ENCODE data around the gene TPO. TPM values are rescaled to one million over a fixed set of nuclear protein-coding genes. Genes with fewer than 3 reads are reported as not detected.

TPO gene
- total RNA-seq, 3 donors from 2014 or later: 1.3 to 5.7 (median 2.3) TPM

DNA sequence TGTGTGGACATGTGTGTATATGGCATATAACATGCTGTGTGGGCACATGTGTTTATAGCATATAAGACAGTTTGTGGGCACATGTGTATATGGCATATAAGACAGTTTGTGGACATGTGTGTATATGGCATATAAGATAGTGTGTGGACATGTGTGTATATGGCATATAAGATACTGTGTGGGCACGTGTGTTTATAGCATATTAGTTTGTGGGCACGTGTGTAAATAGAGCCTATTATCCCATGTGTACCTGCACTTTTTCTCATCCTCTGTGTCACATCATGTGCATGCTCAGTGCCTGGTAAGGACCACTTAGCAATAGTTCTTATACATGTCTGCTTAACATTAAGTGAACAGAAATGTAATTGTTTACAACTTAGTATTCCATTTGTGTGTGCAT, 45.2 kb downstream of the TPO start:
- ATAC-seq: no peak
- TF ChIP-seq, protein P1, sequence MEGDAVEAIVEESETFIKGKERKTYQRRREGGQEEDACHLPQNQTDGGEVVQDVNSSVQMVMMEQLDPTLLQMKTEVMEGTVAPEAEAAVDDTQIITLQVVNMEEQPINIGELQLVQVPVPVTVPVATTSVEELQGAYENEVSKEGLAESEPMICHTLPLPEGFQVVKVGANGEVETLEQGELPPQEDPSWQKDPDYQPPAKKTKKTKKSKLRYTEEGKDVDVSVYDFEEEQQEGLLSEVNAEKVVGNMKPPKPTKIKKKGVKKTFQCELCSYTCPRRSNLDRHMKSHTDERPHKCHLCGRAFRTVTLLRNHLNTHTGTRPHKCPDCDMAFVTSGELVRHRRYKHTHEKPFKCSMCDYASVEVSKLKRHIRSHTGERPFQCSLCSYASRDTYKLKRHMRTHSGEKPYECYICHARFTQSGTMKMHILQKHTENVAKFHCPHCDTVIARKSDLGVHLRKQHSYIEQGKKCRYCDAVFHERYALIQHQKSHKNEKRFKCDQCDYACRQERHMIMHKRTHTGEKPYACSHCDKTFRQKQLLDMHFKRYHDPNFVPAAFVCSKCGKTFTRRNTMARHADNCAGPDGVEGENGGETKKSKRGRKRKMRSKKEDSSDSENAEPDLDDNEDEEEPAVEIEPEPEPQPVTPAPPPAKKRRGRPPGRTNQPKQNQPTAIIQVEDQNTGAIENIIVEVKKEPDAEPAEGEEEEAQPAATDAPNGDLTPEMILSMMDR (IDR thresholded peaks at IDR 0.05): no peak
- intact Hi-C loops (cut with DNase I, micrococcal nuclease): no loop called here
- Histone ChIP-seq H3K4me1 (ENCODE audit: low read depth) (no peaks in the 10 kb centered on the region), H3K4me3 (no peak overlapping the region), H3K9me3 (no peaks in the 10 kb centered on the region), H3K36me3 (ENCODE audit: low read depth) (no peaks in the 10 kb centered on the region)
- no peak for DNase-seq

DNA sequence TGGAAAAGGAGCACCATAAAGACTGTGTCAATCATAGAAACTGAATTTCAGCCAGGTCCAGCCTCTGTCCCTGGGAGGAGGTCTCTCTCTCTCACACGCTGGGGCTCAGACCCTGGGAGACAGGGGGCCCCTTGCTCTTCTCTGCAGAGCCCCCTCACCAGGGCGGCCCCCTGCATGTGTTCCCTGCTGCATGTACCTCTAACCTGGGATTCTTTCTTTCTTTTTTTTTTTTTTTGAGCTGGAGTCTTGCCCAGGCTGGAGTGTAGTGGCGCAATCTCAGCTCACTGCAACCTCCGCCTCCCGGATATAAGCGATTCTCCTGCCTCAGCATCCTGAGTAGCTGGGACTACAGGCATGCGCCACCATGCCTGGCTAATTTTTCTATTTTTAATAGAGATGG, 46.5 kb downstream of the TPO start:
- TF ChIP-seq, protein P1 (IDR thresholded peaks at IDR 0.05): no peak
- no peak for DNase-seq
- ATAC-seq: no peak
- Histone ChIP-seq H3K36me3 (ENCODE audit: low read depth) (no peaks in the 10 kb centered on the region), H3K4me1 (ENCODE audit: low read depth) (no peaks in the 10 kb centered on the region), H3K9me3 (no peaks in the 10 kb centered on the region), H3K4me3 (no peak overlapping the region)
- intact Hi-C loops (cut with DNase I, micrococcal nuclease): no loop called here

DNA sequence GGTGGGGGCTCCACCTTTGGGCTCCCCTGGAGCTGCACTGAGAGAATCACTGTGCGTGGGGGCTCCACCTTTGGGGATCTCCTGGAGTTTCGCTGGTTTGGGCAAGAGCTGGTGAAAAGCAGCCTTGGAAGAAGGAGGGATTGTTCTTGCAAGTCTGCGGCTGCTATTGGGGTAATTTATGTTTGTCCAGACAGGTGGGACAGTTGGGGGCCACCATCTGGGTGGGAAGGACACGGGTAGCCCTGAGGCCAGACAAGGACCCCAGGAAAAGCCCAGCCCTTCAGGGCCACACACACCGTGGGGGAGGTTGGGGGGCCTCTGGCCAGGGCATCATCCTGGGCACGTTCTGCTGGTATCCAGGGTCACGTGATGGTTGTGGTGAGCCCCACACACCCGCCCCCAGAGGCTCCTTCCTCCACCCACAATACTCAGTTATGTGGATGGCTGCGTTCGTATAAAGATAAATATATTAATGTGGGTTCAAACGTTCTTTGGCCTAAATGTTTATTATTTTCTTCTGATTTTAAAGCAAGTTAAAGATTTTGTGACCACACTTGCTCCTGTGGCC, 47.7 kb downstream of the TPO start:
- no peaks in the 10 kb centered on the region for H3K9me3 ChIP-seq
- DNase-seq (no peak), ATAC-seq (no peak)
- TF ChIP-seq, protein P1 (IDR thresholded peaks at IDR 0.05): no peak
- H3K4me1 ChIP-seq (ENCODE audit: low read depth): no peaks in the 10 kb centered on the region
- H3K36me3 ChIP-seq (ENCODE audit: low read depth): no peaks in the 10 kb centered on the region
- no peak overlapping the region for H3K4me3 ChIP-seq
- intact Hi-C loops (cut with DNase I, micrococcal nuclease): no loop called here

- TF ChIP-seq, protein P1 (IDR thresholded peaks at IDR 0.05): no peak
- no peaks in the 10 kb centered on the region for H3K4me1 ChIP-seq (ENCODE audit: low read depth)
- no peak for DNase-seq
- H3K9me3 ChIP-seq: no peaks in the 10 kb centered on the region
- H3K36me3 ChIP-seq (ENCODE audit: low read depth): no peaks in the 10 kb centered on the region
- intact Hi-C loops (cut with DNase I, micrococcal nuclease): no loop called here
- H3K4me3 ChIP-seq: no peak overlapping the region
- peak; percentile 18 for ATAC-seq
Observed at GRCh38 chr2:1461507-1462390, 48.5 kb downstream of the TPO start.

DNA sequence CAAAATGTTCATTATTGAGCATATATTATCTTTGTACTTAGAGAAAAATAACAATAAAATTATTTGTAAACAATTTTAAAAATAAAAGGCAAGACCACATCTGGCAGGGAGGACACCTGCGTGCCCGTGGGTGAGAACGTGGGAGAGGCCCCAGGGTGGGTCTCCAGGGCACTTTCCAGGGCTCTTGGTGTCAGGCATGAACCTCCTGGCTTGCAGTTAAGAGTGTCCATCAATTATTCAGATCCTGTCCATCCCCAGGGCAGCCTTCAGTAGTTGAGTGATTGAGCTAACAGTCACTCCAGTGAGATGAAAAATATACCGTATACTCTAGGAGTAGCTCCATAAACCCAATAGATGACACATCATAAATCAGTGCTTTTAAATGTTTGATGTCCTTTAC, 49.7 kb downstream of the TPO start:
- TF ChIP-seq, protein P1 (IDR thresholded peaks at IDR 0.05): no peak
- Histone ChIP-seq H3K4me3 (no peak overlapping the region), H3K36me3 (ENCODE audit: low read depth) (no peaks in the 10 kb centered on the region), H3K9me3 (no peaks in the 10 kb centered on the region), H3K4me1 (ENCODE audit: low read depth) (no peaks in the 10 kb centered on the region)
- no peak for DNase-seq
- ATAC-seq: no peak
- intact Hi-C loops (cut with DNase I, micrococcal nuclease): no loop called here

Measured in mucosa of descending colon (tissue), 3 donors.